ENCODE data around the gene CEND1. TPM values are rescaled to one million over a fixed set of nuclear protein-coding genes. Genes with fewer than 3 reads are reported as not detected.

CEND1 gene
- total RNA-seq, 1 experiment from 2014 or later, result 2.7 TPM

GRCh38 chr11:819129-819931 is 29.4 kb upstream of the CEND1 start (continued):
- TF ChIP-seq ARID4B (CRISPR knock-in tag; IDR thresholded peaks at IDR 0.05; ENCODE audit: borderline replicate concordance), result 0 out of 2 replicates have a peak, but pooled peaks have one; percentile 23
- TF ChIP-seq ZNF671 (CRISPR knock-in tag; IDR thresholded peaks at IDR 0.05), result no peak
- no peak for TF ChIP-seq GTF2I (CRISPR knock-in tag; conservative IDR thresholded peaks at IDR 0.05)
- no peak for TF ChIP-seq NR1H2 (CRISPR knock-in tag; IDR thresholded peaks at IDR 0.05)
- TF ChIP-seq RORB (CRISPR knock-in tag; IDR thresholded peaks at IDR 0.05), result no peak
- TF ChIP-seq CTCF (IDR thresholded peaks at IDR 0.05), result no peak
- peak; percentile 81; the same call in 1 of the 2 replicates for TF ChIP-seq ZNF423 (CRISPR knock-in tag; IDR thresholded peaks at IDR 0.05)
- no peak for TF ChIP-seq STAT6 (CRISPR knock-in tag; conservative IDR thresholded peaks at IDR 0.05; ENCODE audit: low read depth)
- no peak for TF ChIP-seq IRF2 (CRISPR knock-in tag; IDR thresholded peaks at IDR 0.05; ENCODE audit: borderline replicate concordance, low read depth)
- no peak for TF ChIP-seq NFE2L1 (CRISPR knock-in tag; IDR thresholded peaks at IDR 0.05)
- TF ChIP-seq SP1 (CRISPR knock-in tag; conservative IDR thresholded peaks at IDR 0.05), result peak; percentile 87; the same call in 1 of the 2 replicates
- TF ChIP-seq NR3C1 (CRISPR knock-in tag; conservative IDR thresholded peaks at IDR 0.05; ENCODE audit: low read depth), result no peak
- no peak for TF ChIP-seq TP53 (CRISPR knock-in tag; IDR thresholded peaks at IDR 0.05)
- peak; percentile 35; the same call in 1 of the 2 replicates for TF ChIP-seq ETV6 (CRISPR knock-in tag; IDR thresholded peaks at IDR 0.05)
- 0 out of 2 replicates have a peak, but pooled peaks have one; percentile 45 for TF ChIP-seq CREM (CRISPR knock-in tag; IDR thresholded peaks at IDR 0.05)
- TF ChIP-seq ZNF416 (CRISPR knock-in tag; IDR thresholded peaks at IDR 0.05), result 0 out of 2 replicates have a peak, but pooled peaks have one; percentile 17
- TF ChIP-seq TEAD1 (CRISPR knock-in tag; IDR thresholded peaks at IDR 0.05), result 0 out of 2 replicates have a peak, but pooled peaks have one; percentile 24
- no peak for TF ChIP-seq FOXJ3 (CRISPR knock-in tag; IDR thresholded peaks at IDR 0.05; ENCODE audit: borderline replicate concordance)
- TF ChIP-seq NFYB (CRISPR knock-in tag; conservative IDR thresholded peaks at IDR 0.05; ENCODE audit: low read depth), result peak; percentile 77
- no peak for TF ChIP-seq ATF1 (CRISPR knock-in tag; IDR thresholded peaks at IDR 0.05)
- no peak for TF ChIP-seq ATF6 (CRISPR knock-in tag; IDR thresholded peaks at IDR 0.05)
- TF ChIP-seq ATF3 (CRISPR knock-in tag; conservative IDR thresholded peaks at IDR 0.05), result no peak
- TF ChIP-seq E2F4 (CRISPR knock-in tag; IDR thresholded peaks at IDR 0.05; ENCODE audit: borderline replicate concordance, low read depth), result no peak
- TF ChIP-seq HMGA2 (CRISPR knock-in tag; IDR thresholded peaks at IDR 0.05), result no peak
- TF ChIP-seq RELA (CRISPR knock-in tag; IDR thresholded peaks at IDR 0.05; ENCODE audit: borderline replicate concordance), result no peak; the same call in 1 of the 2 replicates
- TF ChIP-seq MXD4 (CRISPR knock-in tag; IDR thresholded peaks at IDR 0.05; ENCODE audit: borderline replicate concordance), result no peak
- no peak for TF ChIP-seq CDX4 (CRISPR knock-in tag; IDR thresholded peaks at IDR 0.05; ENCODE audit: borderline replicate concordance)

All from WTC11 (cell line).